Sigmoid colon (tissue), 7 donors: ENCODE data around the gene ZNF577. TPM values are rescaled to one million over a fixed set of nuclear protein-coding genes. Genes with fewer than 3 reads are reported as not detected.

Source experiments
- DNase-seq: peaks from one replicate; pipeline ENCODE4 v3.0.0-alpha.2; 2019
- H3K27ac ChIP-seq, 4 donors: fragments of 200-600 bp; sonication (generic); one replicate each; pipeline ENCODE4 v1.5.1; 2016 to 2019; ENCODE audit warnings: mild to moderate bottlenecking in 1 of 4
- H3K27me3 ChIP-seq, 3 donors: fragments of 200-600 bp; sonication (generic); one replicate each; pipeline ENCODE4 v1.5.1; 2019; ENCODE audit warnings: mild to moderate bottlenecking in 1 of 3
- H3K36me3 ChIP-seq, 4 donors: fragments of 200-600 bp; sonication (generic); one replicate each; pipeline ENCODE4 v1.5.1; 2016 to 2019
- H3K4me1 ChIP-seq, 4 donors: fragments of 200-600 bp; sonication (generic); one replicate each; pipeline ENCODE4 v1.5.1; 2017 to 2019
- H3K4me3 ChIP-seq, 4 donors: fragments of 200-600 bp; sonication (generic); one replicate each; pipeline ENCODE4 v1.5.1; 2017 to 2019; ENCODE audit warnings: mild to moderate bottlenecking in 2 of 4, moderate library complexity in 1 of 4
- H3K9me3 ChIP-seq, 4 donors: fragments of 200-600 bp in 3 of 4; sonication (generic) in 3 of 4; one replicate each; pipeline versions ENCODE4 v1.5.1 to v1.6.1; 2013 to 2019
- EP300 ChIP-seq, 4 donors: sonication (generic); formaldehyde crosslinking; IDR thresholded peaks; one replicate each; pipeline ENCODE4 v1.6.1; 2017; ENCODE audit warnings: antibody characterized with exemption in 4 of 4
- POLR2A ChIP-seq, 2 donors: fragments of 450-650 bp; IDR thresholded peaks; one replicate each; pipeline ENCODE4 v1.6.1; 2016; ENCODE audit warnings: antibody characterized with exemption in 2 of 2, mild to moderate bottlenecking in 2 of 2, moderate library complexity in 2 of 2
- POLR2AphosphoS5 ChIP-seq, 4 donors: sonication (generic); formaldehyde crosslinking; IDR thresholded peaks; one replicate each; pipeline ENCODE4 v1.6.1; 2017; ENCODE audit warnings: antibody characterized with exemption in 4 of 4
- WGBS, 2 donors: extraction: QIAGEN DNeasy Blood & Tissue Kit; methylation state at CpG; one replicate each; pipeline ENCODE4 v1.1.7; 2013; 5-methylcytosine and 5-hydroxymethylcytosine counted together
- intact Hi-C: fragments of 100-400 bp; cut with DNase I; formaldehyde crosslinking; loops from one replicate; pipeline ENCODE4 v1.15.1; 2023
- polyA plus RNA-seq, 3 donors: library from polyadenylated mRNA; stranded (reverse); fragments of 200-250 nt; gene quantifications; one replicate each; pipeline ENCODE4 v1.2.3, GENCODE V29; 2013
- total RNA-seq, 4 donors: library from RNA; depleted of rRNA; stranded (reverse); fragments of >200 nt; gene quantifications; one replicate each; pipeline ENCODE4 v1.1.0, GENCODE V29; 2016
- TF ChIP-seq, protein P1 (sequence below), 4 experiments: fragments of 450-650 bp in 3 of 4; fragments of 200-600 bp in 1 of 4; IDR thresholded peaks; one replicate each; pipeline ENCODE4 v1.5.1; 2016 to 2019; ENCODE audit warnings: antibody characterized with exemption in 4 of 4, mild to moderate bottlenecking in 3 of 4, moderate library complexity in 2 of 4
- donor health status: healthy with polysubstance abuse.
- donor health status: Bipolar disorder and iron deficiency.
- donor health status: healthy.

The ZNF577 gene
- total and polyA plus RNA-seq, 7 donors, result 2.8 to 28.0 (median 21.7) TPM

DNA sequence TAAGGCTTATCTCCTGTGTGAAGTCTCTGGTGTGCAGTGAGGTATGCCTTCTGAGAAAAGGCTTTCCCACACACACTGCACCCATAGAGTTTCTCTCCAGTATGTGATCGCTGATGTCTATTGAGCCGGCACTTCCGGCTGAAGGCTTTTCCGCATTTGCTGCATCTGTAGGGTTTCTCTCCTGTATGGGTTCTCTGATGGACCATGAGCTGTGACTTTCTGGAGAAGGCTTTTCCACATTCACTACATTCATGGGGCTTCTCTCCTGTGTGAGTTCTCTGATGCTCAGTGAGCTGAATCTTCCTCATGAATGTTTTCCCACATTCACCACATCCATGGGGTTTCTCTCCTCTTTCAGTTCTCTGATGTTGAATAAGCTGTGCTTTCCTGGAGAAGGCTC lies 14.7 kb downstream of the ZNF577 start:
- 97 to 99% methylated on average over 4 of the region's 4 CpGs for WGBS, 2 donors
- peaks cover 31 to 60% (median 55%) of the 10 kb centered on the region in 4 donors for H3K36me3 ChIP-seq

DNA sequence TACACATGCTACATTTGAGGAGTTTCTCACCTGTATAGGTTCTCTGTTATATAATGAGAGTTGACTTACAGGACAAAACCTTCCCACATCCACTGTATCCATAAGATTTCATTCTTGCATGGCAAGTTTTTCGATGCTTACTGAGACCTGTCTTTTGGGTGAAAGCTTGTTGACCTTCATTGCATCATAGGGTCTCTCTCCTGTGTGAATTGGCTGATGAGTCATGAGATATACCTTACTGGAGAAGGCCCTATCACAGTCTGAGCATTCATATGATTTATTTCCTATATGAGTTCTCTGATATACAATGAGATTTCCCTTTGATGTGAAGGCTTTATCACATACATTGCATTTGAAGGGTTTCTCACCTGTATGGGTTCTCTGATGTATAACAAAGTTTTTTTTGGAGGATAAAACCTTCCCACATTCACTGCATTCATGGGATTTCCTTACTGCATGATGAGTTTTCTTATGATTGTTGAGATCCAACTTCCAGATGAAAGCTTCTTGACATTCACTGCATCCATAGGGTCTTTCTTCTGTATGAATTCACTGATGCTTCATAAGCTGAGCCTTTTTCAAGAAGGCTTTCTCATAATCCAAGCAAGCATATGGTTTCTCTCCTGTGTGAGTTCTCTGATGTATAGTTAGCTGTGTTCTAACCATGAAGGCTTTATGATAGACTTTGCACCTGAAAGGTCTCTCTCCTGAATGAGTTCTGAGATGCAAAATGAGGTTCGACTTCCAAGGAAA lies 25.7 kb downstream of the ZNF577 start:
- H3K4me3 ChIP-seq, result no peak overlapping the region
- TF ChIP-seq POLR2AphosphoS5 (IDR thresholded peaks at IDR 0.05) (no peak), EP300 (IDR thresholded peaks at IDR 0.05) (no peak), POLR2A (IDR thresholded peaks at IDR 0.05) (no peak)
- TF ChIP-seq, protein P1, sequence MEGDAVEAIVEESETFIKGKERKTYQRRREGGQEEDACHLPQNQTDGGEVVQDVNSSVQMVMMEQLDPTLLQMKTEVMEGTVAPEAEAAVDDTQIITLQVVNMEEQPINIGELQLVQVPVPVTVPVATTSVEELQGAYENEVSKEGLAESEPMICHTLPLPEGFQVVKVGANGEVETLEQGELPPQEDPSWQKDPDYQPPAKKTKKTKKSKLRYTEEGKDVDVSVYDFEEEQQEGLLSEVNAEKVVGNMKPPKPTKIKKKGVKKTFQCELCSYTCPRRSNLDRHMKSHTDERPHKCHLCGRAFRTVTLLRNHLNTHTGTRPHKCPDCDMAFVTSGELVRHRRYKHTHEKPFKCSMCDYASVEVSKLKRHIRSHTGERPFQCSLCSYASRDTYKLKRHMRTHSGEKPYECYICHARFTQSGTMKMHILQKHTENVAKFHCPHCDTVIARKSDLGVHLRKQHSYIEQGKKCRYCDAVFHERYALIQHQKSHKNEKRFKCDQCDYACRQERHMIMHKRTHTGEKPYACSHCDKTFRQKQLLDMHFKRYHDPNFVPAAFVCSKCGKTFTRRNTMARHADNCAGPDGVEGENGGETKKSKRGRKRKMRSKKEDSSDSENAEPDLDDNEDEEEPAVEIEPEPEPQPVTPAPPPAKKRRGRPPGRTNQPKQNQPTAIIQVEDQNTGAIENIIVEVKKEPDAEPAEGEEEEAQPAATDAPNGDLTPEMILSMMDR (IDR thresholded peaks at IDR 0.05), result no peak
- peaks cover 0 to 5% (median 0%) of the 10 kb centered on the region in 4 donors for H3K36me3 ChIP-seq
- H3K27ac ChIP-seq, result no peak overlapping the region
- intact Hi-C loops, result no loop called here
- no peak for DNase-seq
- H3K9me3 ChIP-seq, result peaks cover 22 to 79% (median 62%) of the 10 kb centered on the region in 4 donors
- WGBS, 2 donors, result 94% methylated on average over 2 of the region's 2 CpGs
- H3K4me1 ChIP-seq, result no peaks in the 10 kb centered on the region
- no peaks in the 10 kb centered on the region for H3K27me3 ChIP-seq

More for the DNA sequence above, 14.7 kb downstream of the ZNF577 start:
- TF ChIP-seq, protein P1 (IDR thresholded peaks at IDR 0.05), result no peak
- TF ChIP-seq EP300 (IDR thresholded peaks at IDR 0.05) (no peak), POLR2AphosphoS5 (IDR thresholded peaks at IDR 0.05) (no peak), POLR2A (IDR thresholded peaks at IDR 0.05) (no peak)
- intact Hi-C loops, result no loop called here
- Histone ChIP-seq H3K4me1 (no peaks in the 10 kb centered on the region), H3K27me3 (no peaks in the 10 kb centered on the region), H3K27ac (no peak overlapping the region), H3K9me3 (peaks cover 12 to 80% (median 38%) of the 10 kb centered on the region in 4 donors), H3K4me3 (no peak overlapping the region)
- no peak for DNase-seq

DNA sequence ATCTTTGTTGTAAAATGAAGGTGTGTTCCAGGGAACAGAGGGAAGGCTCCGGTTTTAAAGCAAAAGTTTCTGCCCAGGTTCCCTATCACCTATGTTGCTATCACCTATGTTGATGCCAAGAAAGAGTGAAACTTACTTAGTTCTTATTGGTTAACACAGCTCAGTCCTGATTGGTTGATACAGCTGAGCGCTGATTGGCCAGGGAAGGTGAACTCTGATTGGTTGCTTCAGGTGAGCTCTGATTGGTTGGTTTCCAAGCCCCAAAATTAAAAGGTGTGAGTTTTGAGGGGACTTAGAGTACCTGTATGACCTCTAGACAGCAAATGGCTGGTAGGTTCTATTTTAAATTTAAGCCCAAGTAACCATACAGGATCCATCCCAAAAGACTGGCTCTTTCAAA lies 50.6 kb downstream of the ZNF577 start:
- intact Hi-C loops, result no loop called here
- H3K4me3 ChIP-seq, result no peak overlapping the region
- no peak overlapping the region for H3K27ac ChIP-seq
- H3K4me1 ChIP-seq, result no peaks in the 10 kb centered on the region
- WGBS, 2 donors, result 94 to 96% methylated on average over 2 of the region's 2 CpGs
- no peaks in the 10 kb centered on the region for H3K27me3 ChIP-seq
- H3K9me3 ChIP-seq, result peaks cover 0 to 3% (median 0%) of the 10 kb centered on the region in 4 donors
- no peaks in the 10 kb centered on the region for H3K36me3 ChIP-seq
- TF ChIP-seq EP300 (IDR thresholded peaks at IDR 0.05) (no peak), POLR2AphosphoS5 (IDR thresholded peaks at IDR 0.05) (no peak), POLR2A (IDR thresholded peaks at IDR 0.05) (no peak)
- TF ChIP-seq, protein P1 (IDR thresholded peaks at IDR 0.05), result no peak
- DNase-seq, result no peak

DNA sequence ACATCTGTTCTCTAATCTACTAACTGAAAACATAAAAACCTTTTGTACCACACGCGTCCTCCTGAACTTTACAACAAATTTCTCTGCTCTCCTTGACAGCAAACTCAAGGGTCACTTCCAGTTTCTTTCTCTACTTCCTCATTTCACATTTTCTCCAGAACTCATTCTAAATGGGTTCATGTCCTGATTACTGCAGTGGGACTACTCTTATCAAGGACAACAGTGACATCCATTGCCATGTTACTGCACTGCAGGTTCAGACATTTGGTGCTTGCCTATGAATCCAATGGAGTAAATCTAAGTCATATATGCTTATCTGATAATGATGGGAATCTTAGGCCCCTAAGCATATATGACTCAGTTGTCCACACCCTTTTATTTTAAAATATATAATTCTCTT lies 57.5 kb downstream of the ZNF577 start:
- peaks cover 0 to 9% (median 0%) of the 10 kb centered on the region in 4 donors for H3K9me3 ChIP-seq
- no peak overlapping the region for H3K4me3 ChIP-seq
- H3K4me1 ChIP-seq, result no peaks in the 10 kb centered on the region
- H3K27ac ChIP-seq, result no peak overlapping the region
- intact Hi-C loops, result no loop called here
- H3K27me3 ChIP-seq, result no peaks in the 10 kb centered on the region
- DNase-seq, result no peak
- no peaks in the 10 kb centered on the region for H3K36me3 ChIP-seq
- TF ChIP-seq, protein P1 (IDR thresholded peaks at IDR 0.05), result no peak
- TF ChIP-seq POLR2AphosphoS5 (IDR thresholded peaks at IDR 0.05) (no peak), EP300 (IDR thresholded peaks at IDR 0.05) (no peak), POLR2A (IDR thresholded peaks at IDR 0.05) (no peak)
- WGBS, 2 donors, result 67 to 84% methylated on average over 2 of the region's 2 CpGs
